ENCODE measurements around the gene C1QTNF2.

GRCh38 chr5:160311491-160312133 lies 58.8 kb downstream of the C1QTNF2 start:
- TF ChIP-seq, protein P1, sequence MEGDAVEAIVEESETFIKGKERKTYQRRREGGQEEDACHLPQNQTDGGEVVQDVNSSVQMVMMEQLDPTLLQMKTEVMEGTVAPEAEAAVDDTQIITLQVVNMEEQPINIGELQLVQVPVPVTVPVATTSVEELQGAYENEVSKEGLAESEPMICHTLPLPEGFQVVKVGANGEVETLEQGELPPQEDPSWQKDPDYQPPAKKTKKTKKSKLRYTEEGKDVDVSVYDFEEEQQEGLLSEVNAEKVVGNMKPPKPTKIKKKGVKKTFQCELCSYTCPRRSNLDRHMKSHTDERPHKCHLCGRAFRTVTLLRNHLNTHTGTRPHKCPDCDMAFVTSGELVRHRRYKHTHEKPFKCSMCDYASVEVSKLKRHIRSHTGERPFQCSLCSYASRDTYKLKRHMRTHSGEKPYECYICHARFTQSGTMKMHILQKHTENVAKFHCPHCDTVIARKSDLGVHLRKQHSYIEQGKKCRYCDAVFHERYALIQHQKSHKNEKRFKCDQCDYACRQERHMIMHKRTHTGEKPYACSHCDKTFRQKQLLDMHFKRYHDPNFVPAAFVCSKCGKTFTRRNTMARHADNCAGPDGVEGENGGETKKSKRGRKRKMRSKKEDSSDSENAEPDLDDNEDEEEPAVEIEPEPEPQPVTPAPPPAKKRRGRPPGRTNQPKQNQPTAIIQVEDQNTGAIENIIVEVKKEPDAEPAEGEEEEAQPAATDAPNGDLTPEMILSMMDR (IDR thresholded peaks at IDR 0.05): no peak
- no peak for TF ChIP-seq POLR2A (IDR thresholded peaks at IDR 0.05; ENCODE audit: low read depth)
- no peak for TF ChIP-seq POLR2AphosphoS5 (IDR thresholded peaks at IDR 0.05)
- TF ChIP-seq EP300 (IDR thresholded peaks at IDR 0.05): no peak

All from esophagus muscularis mucosa (tissue), 4 donors.